HG03025 (cell line): ENCODE measurements around the gene BAIAP2.
"Not testable (repeated sequence)": the region's sequence is repeated elsewhere in the genome, so short reads cannot be mapped to it uniquely, and the experiment has no call there.

Experiments used
- ATAC-seq: cut with Tn5 transposase; IDR thresholded peaks from one replicate; pipeline ENCODE4 v1.9.1; 2021; ENCODE audit warnings: mild to moderate bottlenecking, moderate library complexity; ENCODE audit not compliant: unreplicated experiment, low FRiP score

BAIAP2 gene

GRCh38 chr17:81065500-81065899 lies 30.5 kb downstream of the BAIAP2 start:
- no peak for ATAC-seq

GRCh38 chr17:81066072-81066471 lies 31.1 kb downstream of the BAIAP2 start:
- ATAC-seq: no peak

DNA sequence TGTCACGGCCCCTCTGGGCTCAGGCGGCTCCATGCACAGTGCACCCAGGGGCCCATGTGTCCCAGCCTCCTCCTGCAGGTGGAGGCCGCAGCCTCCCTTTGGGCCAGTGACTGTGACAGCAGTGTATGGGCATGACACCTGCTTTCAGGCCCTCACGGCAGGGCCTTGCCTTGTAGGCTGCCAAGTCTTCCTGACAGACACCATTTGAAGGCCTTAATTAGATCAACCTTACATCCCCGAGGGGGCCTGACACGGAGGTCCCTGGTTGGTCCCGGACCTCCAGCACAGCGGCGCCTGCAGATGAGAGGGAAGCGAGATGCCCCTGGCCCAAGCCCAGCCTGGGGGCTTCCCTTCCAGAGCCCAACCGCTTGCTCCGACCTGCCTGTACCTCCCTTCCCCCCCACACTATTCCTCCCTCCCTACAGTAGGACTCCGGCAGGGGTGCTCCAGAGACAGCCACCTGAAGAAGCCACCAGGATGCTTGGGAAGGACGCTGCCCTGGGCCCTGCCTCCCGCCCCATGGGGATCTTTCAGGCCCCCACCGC lies 31.9 kb downstream of the BAIAP2 start:
- ATAC-seq: no peak

DNA sequence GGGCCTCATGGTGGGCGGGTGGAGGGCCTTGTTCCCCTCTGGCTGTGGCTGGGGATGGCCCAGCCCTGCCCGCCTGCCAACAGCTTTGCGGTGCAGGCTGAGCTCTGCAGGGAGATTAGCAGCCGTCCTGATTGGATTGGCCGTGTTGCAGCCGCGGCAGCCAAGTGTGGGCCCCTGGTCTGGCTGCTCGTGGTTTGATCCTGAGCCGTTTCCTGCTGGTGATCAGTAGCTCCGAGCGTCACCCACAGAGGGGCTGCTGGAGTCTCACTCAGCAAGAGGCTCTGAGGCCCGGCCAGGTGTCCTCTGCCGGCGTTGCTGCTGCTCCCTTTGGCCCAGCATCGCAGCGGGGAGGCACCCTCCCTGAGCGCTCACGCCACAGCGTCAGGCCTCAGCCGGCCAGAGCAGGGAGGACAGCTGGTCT lies 32.5 kb downstream of the BAIAP2 start:
- ATAC-seq: no peak

DNA sequence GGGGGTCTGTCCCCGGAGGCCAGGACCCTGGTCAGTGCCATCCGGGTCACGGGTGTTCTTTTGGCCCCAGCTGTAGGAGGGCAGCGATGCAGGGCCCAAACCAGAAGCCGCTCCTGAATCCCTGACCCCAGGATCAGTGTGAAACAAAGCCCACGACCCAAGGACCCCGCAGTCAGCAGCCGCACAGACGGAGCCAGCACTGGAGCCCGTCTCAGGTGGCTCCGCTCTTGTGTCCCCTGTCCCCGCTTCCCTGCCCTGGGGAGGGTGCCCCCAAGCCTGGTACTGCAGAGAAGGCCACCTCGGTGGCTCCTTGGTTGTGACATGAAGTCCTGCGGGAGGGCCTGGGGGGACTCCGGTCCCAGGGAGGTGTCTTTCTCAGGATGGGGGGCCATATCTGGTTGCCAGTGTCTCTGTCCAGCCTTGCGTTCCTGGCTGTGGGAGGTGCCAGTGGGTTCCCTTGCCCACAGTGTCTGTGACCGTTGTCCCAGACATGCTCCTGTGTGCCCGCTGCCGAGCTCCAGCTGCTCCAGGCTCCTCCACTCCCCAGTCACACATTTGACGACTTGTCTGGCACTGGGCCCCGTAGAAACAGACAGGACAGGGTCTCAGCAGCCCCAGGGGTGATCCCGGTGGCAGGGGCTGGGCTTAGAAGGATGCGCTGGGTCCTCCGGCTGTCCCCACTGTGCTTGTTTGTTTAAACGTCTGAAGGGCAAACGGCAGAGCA lies 33.6 kb downstream of the BAIAP2 start:
- ATAC-seq: no peak

DNA sequence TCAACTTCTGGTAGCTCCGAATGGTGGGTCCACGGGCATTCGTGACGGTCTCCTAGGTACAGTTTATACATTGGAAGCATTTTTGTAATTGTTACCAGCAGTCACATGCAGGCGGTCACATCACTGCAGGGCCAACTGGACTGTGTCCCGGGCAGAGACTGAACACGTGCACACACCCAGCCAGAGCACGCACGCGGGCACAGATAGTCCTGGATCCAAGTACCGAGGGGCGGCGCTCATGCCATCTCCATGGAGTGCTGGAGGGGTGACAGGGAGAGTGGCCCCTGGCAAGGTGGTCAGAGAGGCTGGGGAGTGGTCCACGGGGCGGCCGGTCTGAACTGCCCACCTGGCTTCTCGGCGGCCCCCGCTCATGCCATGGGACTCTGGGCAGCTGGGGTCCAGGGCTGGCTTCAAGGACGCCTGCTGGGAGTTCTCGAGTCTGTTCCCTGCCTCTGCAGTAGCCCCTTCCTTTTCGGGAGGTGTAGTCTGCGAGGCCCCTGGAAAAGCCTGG lies 34.2 kb downstream of the BAIAP2 start:
- ATAC-seq: no peak

- ATAC-seq: no peak
These were observed 35.7 kb downstream of the BAIAP2 start for GRCh38 chr17:81070541-81071246.

GRCh38 chr17:81071761-81072741 lies 37.1 kb downstream of the BAIAP2 start:
- ATAC-seq: no peak

GRCh38 chr17:81073967-81074839 lies 39.3 kb downstream of the BAIAP2 start:
- ATAC-seq: no peak

DNA sequence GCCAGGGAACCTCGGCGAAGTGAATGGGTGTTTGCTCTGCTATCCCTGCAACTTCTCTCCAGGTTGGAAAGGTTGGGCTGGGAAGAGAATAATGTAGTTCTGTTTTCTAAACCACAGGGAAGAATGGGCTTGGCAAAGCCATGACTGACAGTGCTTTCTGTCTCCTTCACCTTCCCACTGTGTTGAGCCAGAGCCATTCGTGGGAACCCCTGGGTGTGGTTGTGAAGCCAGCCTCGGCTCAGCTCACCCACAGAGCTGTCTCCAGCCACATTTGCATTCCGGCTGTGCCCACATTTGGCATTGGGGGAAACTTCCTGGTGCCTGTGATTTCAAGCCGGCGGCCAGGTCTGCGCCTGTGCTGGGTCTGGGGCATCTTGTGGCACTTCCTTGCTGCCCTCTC lies 39.9 kb downstream of the BAIAP2 start:
- ATAC-seq: no peak

DNA sequence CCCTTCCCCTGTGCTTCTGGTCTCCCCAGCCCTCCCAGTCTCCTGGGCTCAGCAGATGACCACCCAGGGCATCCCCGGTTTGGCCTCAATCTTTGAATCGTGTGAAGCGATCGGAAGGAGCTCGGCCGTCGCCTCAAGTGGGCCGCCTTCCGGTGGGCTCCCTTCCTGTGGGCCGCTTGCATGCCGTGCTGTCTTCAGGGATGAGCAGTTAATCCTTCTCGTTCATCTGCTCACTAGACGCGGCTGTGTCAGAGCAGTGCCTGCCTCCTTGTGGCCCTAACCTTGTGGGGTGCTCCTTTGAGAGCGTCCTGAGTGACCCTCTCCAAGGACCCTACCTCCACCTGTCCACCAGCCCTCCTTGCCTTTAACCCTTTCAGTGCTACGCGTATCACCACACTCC lies 40.4 kb downstream of the BAIAP2 start:
- no peak for ATAC-seq

DNA sequence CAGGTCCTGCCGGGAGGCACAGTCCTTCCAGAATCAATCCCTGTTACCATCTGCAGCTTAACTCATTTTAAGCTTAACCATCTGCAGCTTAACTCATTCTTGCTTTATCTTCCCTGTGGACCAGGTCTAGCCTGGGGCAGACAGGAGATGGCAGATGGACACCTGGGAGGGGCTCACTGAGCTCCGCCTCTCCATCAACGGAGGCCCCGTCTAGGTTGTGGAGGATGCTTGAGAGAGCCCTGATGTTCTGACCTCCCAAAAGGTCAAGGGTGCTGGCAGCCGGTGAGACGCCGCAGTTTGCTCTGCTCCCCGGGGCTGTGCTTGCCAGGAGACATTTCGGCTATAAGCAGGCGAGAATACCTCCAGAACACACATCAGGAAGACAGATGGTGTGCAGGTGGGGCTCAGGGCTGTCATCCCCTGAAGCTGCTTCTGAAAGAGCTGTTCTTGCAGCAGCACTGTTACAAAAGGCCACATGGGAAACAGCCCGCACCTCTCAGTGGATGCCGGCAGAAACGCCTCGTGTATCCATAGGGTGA lies 41.3 kb downstream of the BAIAP2 start:
- ATAC-seq: no peak

DNA sequence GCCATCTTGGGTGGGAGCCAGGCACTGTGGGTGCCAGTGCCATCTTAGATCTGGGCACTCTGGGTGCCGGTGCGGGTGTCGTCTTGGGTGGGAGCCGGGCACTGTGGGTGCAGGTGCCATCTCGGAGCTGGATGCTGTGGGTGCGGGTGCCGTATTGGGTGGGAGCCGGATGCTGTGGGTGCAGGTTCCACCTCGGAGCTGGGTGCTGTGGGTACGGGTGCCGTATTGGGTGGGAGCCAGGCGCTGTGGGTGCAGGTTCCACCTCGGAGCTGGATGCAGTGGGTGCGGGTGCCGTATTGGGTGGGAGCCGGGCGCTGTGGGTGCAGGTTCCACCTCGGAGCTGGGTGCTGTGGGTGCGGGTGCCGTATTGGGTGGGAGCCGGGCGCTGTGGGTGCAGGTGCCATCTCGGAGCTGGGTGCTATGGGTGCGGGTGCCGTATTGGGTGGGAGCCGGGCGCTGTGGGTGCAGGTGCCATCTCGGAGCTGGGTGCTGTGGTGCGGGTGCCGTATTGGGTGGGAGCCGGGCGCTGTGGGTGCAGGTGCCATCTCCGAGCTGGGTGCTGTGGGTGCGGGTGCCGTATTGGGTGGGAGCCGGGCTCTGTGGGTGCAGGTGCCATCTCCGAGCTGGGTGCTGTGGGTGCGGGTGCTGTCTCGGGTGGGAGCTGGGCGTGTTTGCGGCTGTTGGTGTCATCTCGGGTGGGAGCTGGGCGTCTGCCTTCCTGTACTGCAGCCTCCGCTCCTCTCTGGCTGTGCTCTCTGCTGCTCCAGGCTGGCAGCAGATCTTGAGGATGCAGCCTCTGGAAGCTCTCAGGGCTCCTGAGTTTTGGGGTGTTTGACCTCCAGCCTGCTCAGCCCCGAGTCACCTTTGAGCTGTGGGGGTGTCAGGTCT lies 43.3 kb downstream of the BAIAP2 start:
- not testable (repeated sequence) for ATAC-seq

DNA sequence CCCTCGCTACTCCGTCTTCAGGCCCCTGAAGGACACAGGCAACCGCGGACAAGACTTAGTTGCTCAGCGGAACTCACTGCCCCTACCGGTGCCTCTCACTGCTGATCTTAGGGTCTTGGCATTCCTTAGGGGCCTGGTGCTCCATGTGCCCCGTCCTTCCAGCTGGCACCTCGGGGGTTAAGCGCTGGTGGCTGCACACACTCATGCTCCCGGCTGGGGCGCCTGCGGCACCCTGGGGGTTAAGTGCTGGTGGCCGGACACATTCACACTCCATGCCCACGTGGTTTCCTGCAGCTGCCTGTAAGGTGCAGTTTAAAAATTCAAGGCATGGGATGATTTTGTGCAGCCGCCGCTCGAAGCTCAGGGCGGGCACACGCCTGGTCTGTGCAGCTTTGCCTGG lies 45.1 kb downstream of the BAIAP2 start:
- ATAC-seq: no peak

DNA sequence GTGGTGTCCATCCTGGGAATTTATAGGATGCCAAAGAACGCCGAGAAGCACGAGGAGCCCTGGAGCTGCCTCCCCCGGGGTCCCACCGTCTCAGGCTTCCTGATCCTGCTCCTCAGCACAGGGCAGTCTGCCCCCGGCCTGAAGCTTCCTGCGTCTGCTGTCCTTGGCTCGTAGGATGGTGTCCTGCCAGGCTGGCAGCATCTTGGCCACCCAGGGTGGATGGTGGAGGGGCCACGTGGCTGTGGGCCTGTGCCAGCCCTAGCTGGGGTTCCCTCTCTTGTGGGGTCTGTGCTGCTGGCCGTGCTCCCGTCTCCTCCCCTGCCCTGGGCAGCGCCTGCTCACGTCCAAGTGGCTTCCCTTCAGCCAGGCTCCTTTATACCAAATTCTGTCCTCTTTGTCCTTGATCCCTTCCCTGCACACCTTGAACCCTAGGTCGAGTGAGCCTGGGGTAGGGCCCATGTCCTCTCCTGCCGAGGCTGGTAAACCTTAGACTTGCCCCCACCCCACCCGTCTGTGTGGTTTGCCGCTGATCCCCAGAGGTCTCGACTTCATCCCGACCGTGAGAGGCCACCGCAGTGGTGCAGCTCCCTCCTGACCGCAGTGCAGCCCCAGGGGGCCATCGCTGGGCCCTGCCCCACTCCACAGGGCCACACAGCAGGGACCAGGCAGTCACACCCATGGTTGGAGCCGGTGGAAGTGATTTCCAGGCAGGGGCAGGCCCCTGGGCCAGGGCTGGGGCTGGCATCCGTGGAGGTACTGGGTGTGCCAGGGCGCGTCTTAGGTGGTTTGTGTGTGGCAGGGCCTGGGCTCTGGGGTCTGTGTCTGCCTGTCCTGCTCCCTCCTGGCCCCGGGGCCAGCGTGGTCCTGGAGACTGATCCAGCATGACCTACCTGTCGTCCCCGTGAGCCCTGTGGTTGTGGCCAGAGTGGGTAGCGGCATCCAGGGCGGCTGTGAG lies 46.5 kb downstream of the BAIAP2 start:
- ATAC-seq: no peak

DNA sequence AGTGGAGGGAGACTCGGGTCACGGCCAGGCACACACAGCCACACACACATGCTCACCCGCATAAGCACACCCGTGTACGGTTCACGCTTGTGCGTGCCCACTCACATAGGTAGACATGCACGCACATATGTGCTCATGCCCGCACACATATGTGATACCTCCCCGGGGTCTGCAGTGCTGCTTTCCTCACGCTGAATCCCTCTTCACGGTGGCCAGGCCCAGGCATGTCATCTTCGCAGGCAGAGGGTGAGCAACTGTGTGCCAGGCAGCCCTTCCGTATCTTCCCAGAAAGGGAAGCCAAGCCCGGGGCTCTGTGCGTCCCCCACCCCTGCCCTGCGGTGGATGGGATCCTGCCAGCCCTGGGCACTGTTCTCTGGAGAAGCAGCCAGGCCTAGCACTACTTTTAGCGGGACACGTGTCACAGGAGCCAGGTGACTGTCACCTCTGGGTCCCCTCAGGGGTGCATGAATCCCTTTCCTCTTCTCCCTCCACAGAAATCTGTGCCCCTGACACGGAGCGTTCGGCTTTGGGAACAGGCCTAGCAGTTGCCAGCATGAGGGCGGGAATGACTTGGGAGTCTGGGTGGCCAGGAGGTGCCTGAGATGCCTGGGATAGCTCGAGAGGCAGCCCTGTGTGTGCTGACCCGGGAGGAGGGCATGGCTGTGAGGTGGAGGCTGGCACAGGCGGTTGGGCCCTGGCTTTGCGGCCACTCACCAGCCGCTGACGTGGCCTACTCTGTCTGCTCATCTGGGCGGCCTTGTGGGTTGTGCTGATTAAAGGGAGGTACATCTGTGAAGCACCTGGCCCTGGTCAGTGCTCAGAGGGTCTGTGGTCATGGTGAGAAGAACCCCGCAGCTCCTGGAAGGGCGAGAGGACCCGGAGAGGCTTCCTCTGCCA lies 47.5 kb downstream of the BAIAP2 start:
- ATAC-seq: no peak
